HCT116 (cell line): ENCODE results near the gene CPNE4. TPM values are rescaled to one million over a fixed set of nuclear protein-coding genes. Genes with fewer than 3 reads are reported as not detected.

Experiments used
- ATAC-seq: fragments of 200-7000 bp; cut with Tn5 transposase; 2 replicates; pipeline ENCODE4 v1.9.1; 2020; ENCODE audit warnings: mild to moderate bottlenecking, moderate library complexity
- BruUV-seq: library from RNA; stranded (reverse); fragments of 400-500 nt; replicated peaks from 2 replicates; lab custom pipeline; 2021; lab: Mats Ljungman, UMichigan
- CTCF ChIA-PET: fragments of 300-600 bp; sonication (Branson Sonifier 250); formaldehyde crosslinking; loops from one replicate; lab custom pipeline; 2021; ENCODE audit warnings: antibody characterized with exemption; lab: Charles Lee
- POLR2A ChIA-PET: fragments of 300-600, 350-600 bp; sonication (Branson Sonifier 250); formaldehyde crosslinking; loops from one replicate; lab custom pipeline; 2021; ENCODE audit warnings: antibody characterized with exemption; lab: Charles Lee
- RAD21 ChIA-PET, 2 experiments: fragments of 300-600 bp; sonication (Branson Sonifier 250); formaldehyde crosslinking; loops; one replicate each; lab custom pipeline; 2023; ENCODE audit warnings: low total read pairs in 2 of 2; ENCODE audit not compliant: uncharacterized antibody in 2 of 2, unreplicated experiment in 2 of 2, low non-redundant PET in 1 of 2; lab: Charles Lee
- DNase-seq: peaks from one replicate; pipeline ENCODE4 v3.0.0-alpha.2; 2010; ENCODE audit warnings: low read depth, low spot score
- H2AFZ ChIP-seq: fragments of 200-600 bp; shearing (Covaris generic), sonication (generic); 2 replicates; pipeline ENCODE4 v1.6.1; 2017; ENCODE audit warnings: low read depth, mixed run types, mixed read lengths, antibody characterized with exemption, low read length; ENCODE audit not compliant: poor library complexity, severe bottlenecking
- H3K27ac ChIP-seq: 2 replicates; pipeline ENCODE4 v1.5.1; 2012; ENCODE audit warnings: low read depth, low read length
- H3K27me3 ChIP-seq: fragments of 200-600 bp; sonication (generic); 2 replicates; pipeline ENCODE4 v1.6.1; 2016; ENCODE audit warnings: mixed run types, low read length, mixed read lengths; ENCODE audit not compliant: insufficient read depth
- H3K36me3 ChIP-seq, 2 experiments: fragments of 200-500 bp in 1 of 2; fragments of 200-600 bp in 1 of 2; sonication (Bioruptor generic) in 1 of 2; sonication (generic) in 1 of 2; 2 replicates each; pipeline versions ENCODE4 v1.5.1 to v1.6.1; 2014 to 2016; ENCODE audit warnings: low read length in 2 of 2, inconsistent platforms in 1 of 2, mixed read lengths in 1 of 2, mixed run types in 1 of 2; ENCODE audit not compliant: insufficient read depth in 2 of 2, control insufficient read depth in 1 of 2
- H3K4me1 ChIP-seq, 2 experiments: fragments of 200-600 bp in 1 of 2; sonication (generic) in 1 of 2; 2 replicates each; pipeline versions ENCODE4 v1.5.1 to v1.6.1; 2012 to 2017; ENCODE audit warnings: low read length in 2 of 2, inconsistent platforms in 1 of 2, mild to moderate bottlenecking in 1 of 2, mixed read lengths in 1 of 2, mixed run types in 1 of 2, moderate library complexity in 1 of 2; ENCODE audit not compliant: insufficient read depth in 2 of 2, control insufficient read depth in 1 of 2
- H3K4me2 ChIP-seq: fragments of 200-600 bp; sonication (generic); 2 replicates; pipeline ENCODE4 v1.6.1; 2017; ENCODE audit warnings: mixed run types, low read length, mixed read lengths
- H3K4me3 ChIP-seq, 2 experiments: fragments of 200-600 bp in 1 of 2; sonication (generic) in 1 of 2; replicated peaks in 1 of 2; 2 replicates each; pipeline ENCODE4 v1.5.1; 2011 to 2016; ENCODE audit warnings: low read length in 2 of 2, control low read depth in 1 of 2, low read depth in 1 of 2, mild to moderate bottlenecking in 1 of 2, mixed read lengths in 1 of 2, mixed run types in 1 of 2
- H3K79me2 ChIP-seq: fragments of 200-600 bp; sonication (generic); 2 replicates; pipeline ENCODE4 v1.6.1; 2017; ENCODE audit warnings: mild to moderate bottlenecking, mixed run types, low read length, moderate library complexity, mixed read lengths; ENCODE audit not compliant: insufficient read depth
- H3K9ac ChIP-seq: fragments of 200-600 bp; sonication (generic); 2 replicates; pipeline ENCODE4 v1.6.1; 2016; ENCODE audit warnings: low read length, mixed read lengths
- H3K9me2 ChIP-seq: fragments of 200-600 bp; sonication (generic), shearing (Covaris generic); 2 replicates; pipeline ENCODE4 v1.6.1; 2017; ENCODE audit warnings: mixed run types, mild to moderate bottlenecking, moderate library complexity; ENCODE audit not compliant: insufficient read depth
- H3K9me3 ChIP-seq, 2 experiments: fragments of 200-500 bp in 1 of 2; fragments of 200-600 bp in 1 of 2; sonication (Bioruptor generic) in 1 of 2; sonication (generic) in 1 of 2; 2 replicates each; pipeline ENCODE4 v1.6.1; 2014 to 2017; ENCODE audit warnings: low read length in 2 of 2, mixed read lengths in 2 of 2, inconsistent platforms in 1 of 2, low read depth in 1 of 2, mild to moderate bottlenecking in 1 of 2, mixed run types in 1 of 2, moderate library complexity in 1 of 2; ENCODE audit not compliant: control insufficient read depth in 1 of 2, insufficient read depth in 1 of 2
- H4K20me1 ChIP-seq: fragments of 200-600 bp; sonication (generic), shearing (Covaris generic); 2 replicates; pipeline ENCODE4 v1.6.1; 2017; ENCODE audit warnings: mixed run types, mild to moderate bottlenecking, moderate library complexity; ENCODE audit not compliant: insufficient read depth
- ATF3 ChIP-seq: IDR thresholded peaks from 2 replicates; pipeline ENCODE4 v1.6.1; 2012
- CBX3 ChIP-seq: IDR thresholded peaks from 2 replicates; pipeline ENCODE4 v1.6.1; 2012; ENCODE audit warnings: low read depth
- CEBPB ChIP-seq: IDR thresholded peaks from 2 replicates; pipeline ENCODE4 v1.6.1; 2012; ENCODE audit warnings: low read depth
- CTCF ChIP-seq, 3 experiments: fragments of 200-600 bp in 1 of 3; sonication (generic) in 1 of 3; IDR thresholded peaks in 2 of 3; conservative IDR thresholded peaks in 1 of 3; 2 replicates each; pipeline ENCODE4 v1.5.1; 2012 to 2017; ENCODE audit warnings: low read depth in 2 of 3, low read length in 2 of 3, antibody characterized with exemption in 1 of 3, borderline replicate concordance in 1 of 3, control low read depth in 1 of 3, mild to moderate bottlenecking in 1 of 3, mixed read lengths in 1 of 3, mixed run types in 1 of 3, moderate library complexity in 1 of 3; ENCODE audit not compliant: insufficient read depth in 1 of 3
- EGR1 ChIP-seq: IDR thresholded peaks from 2 replicates; pipeline ENCODE4 v1.6.1; 2012; ENCODE audit warnings: low read depth
- ELF1 ChIP-seq: IDR thresholded peaks from 2 replicates; pipeline ENCODE4 v1.6.1; 2012; ENCODE audit warnings: low read depth, borderline replicate concordance
- EZH2 ChIP-seq: fragments of 200-600 bp; sonication (generic); IDR thresholded peaks from 2 replicates; pipeline ENCODE4 v1.6.1; 2017; ENCODE audit warnings: antibody characterized with exemption, mixed run types
- EZH2phosphoT487 ChIP-seq: fragments of 200-600 bp; IDR thresholded peaks from 2 replicates; pipeline ENCODE4 v1.6.1; 2018; ENCODE audit warnings: antibody characterized with exemption, borderline replicate concordance
- FOSL1 ChIP-seq: IDR thresholded peaks from 2 replicates; pipeline ENCODE4 v1.6.1; 2012; ENCODE audit warnings: low read depth
- JUND ChIP-seq: IDR thresholded peaks from 2 replicates; pipeline ENCODE4 v1.6.1; 2012
- POLR2A ChIP-seq: IDR thresholded peaks from 2 replicates; pipeline ENCODE4 v1.7.0; 2011; ENCODE audit warnings: borderline replicate concordance; ENCODE audit not compliant: insufficient read depth, insufficient read length; ENCODE audit errors: extremely low read depth
- REST ChIP-seq: IDR thresholded peaks from 2 replicates; pipeline ENCODE4 v1.6.1; 2012; ENCODE audit warnings: low read depth
- SIN3A ChIP-seq: IDR thresholded peaks from 2 replicates; pipeline ENCODE4 v1.6.1; 2012; ENCODE audit warnings: low read depth
- SRF ChIP-seq: IDR thresholded peaks from 2 replicates; pipeline ENCODE4 v1.6.1; 2012; ENCODE audit warnings: low read depth
- TCF7L2 ChIP-seq: IDR thresholded peaks from 2 replicates; pipeline ENCODE4 v1.7.0; 2011; ENCODE audit warnings: borderline replicate concordance, inconsistent platforms; ENCODE audit not compliant: insufficient read depth, insufficient read length; ENCODE audit errors: extremely low read depth
- YY1 ChIP-seq: IDR thresholded peaks from 2 replicates; pipeline ENCODE4 v1.6.1; 2011; ENCODE audit warnings: low read length, low read depth, moderate library complexity, mild to moderate bottlenecking; ENCODE audit not compliant: insufficient replicate concordance; ENCODE audit errors: extremely low read depth
- ZBTB33 ChIP-seq: IDR thresholded peaks from 2 replicates; pipeline ENCODE4 v1.6.1; 2011; ENCODE audit warnings: mild to moderate bottlenecking, low read length, moderate library complexity; ENCODE audit not compliant: insufficient replicate concordance; ENCODE audit errors: extremely low read depth
- ZFX ChIP-seq: fragments of 450-650 bp; IDR thresholded peaks from 2 replicates; pipeline ENCODE4 v1.6.1; 2017
- ZNF274 ChIP-seq: fragments of 200-500 bp; sonication (Bioruptor generic); IDR thresholded peaks from 2 replicates; pipeline ENCODE4 v1.6.1; 2014; ENCODE audit warnings: mild to moderate bottlenecking, low read depth, low read length, inconsistent platforms
- intact Hi-C: fragments of 100-400 bp; cut with micrococcal nuclease; formaldehyde crosslinking; loops from 2 replicates; pipeline ENCODE4 v1.10.0; 2022
- total RNA-seq: library from RNA; stranded (reverse); gene quantifications from one replicate; pipeline ENCODE4 v1.2.1, GENCODE V29; 2021; ENCODE audit not compliant: unreplicated experiment

The CPNE4 gene
- total RNA-seq, 1 experiment from 2014 or later, result not detected

- H3K9me3 ChIP-seq, result no peaks in the 10 kb centered on the region
- ATAC-seq, result no peak
- RAD21 ChIA-PET, result no interaction called here
- no peak for TF ChIP-seq POLR2A
- no peak for TF ChIP-seq EGR1
- TF ChIP-seq CEBPB, result no peak
- TF ChIP-seq JUND, result no peak
- TF ChIP-seq ZFX, result no peak
- TF ChIP-seq EZH2, result no peak
- TF ChIP-seq ZBTB33, result no peak
- TF ChIP-seq CBX3, result no peak
- TF ChIP-seq SRF, result no peak
- no peak for TF ChIP-seq SIN3A
- no peak for TF ChIP-seq EZH2phosphoT487
- no peak for TF ChIP-seq ZNF274
- no peak for TF ChIP-seq CTCF (IDR thresholded peaks at IDR 0.05 in 2 of 3, conservative IDR thresholded peaks at IDR 0.05 in 1 of 3; ENCODE audit: borderline replicate concordance in 1 of 3, insufficient read depth in 1 of 3, low read depth in 2 of 3, low read length in 2 of 3)
- no peak for TF ChIP-seq YY1
- TF ChIP-seq ATF3, result no peak
- TF ChIP-seq TCF7L2, result no peak
- TF ChIP-seq FOSL1, result no peak
- no peak for TF ChIP-seq REST
- no peak for TF ChIP-seq ELF1
- TF ChIP-seq, all 23 proteins: peak for 0
- POLR2A ChIA-PET, result no interaction called here
- Histone ChIP-seq H3K27me3 (peaks cover 82% of the 10 kb centered on the region), H3K36me3 (no peaks in the 10 kb centered on the region), H2AFZ (no peak overlapping the region), H3K4me3 (no peak overlapping the region), H3K4me1 (no peaks in the 10 kb centered on the region), H3K9ac (no peak overlapping the region), H3K9me2 (no peaks in the 10 kb centered on the region), H4K20me1 (no peaks in the 10 kb centered on the region), H3K79me2 (no peaks in the 10 kb centered on the region), H3K4me2 (no peak overlapping the region), H3K27ac (no peak overlapping the region)
- intact Hi-C loops, result no loop called here
- BruUV-seq, result no TSS peak
- CTCF ChIA-PET, result no interaction called here
- no peak for DNase-seq
Measured at GRCh38 chr3:131612745-131613144, 422.1 kb downstream of the CPNE4 start.
